GM04504 (cell line): Measurements from ENCODE around the gene CYB561D2.

Experiments used
- DNase-seq: peaks from one replicate; pipeline ENCODE4 v3.0.0-alpha.2; 2012; ENCODE audit warnings: low read depth

Gene CYB561D2

DNA sequence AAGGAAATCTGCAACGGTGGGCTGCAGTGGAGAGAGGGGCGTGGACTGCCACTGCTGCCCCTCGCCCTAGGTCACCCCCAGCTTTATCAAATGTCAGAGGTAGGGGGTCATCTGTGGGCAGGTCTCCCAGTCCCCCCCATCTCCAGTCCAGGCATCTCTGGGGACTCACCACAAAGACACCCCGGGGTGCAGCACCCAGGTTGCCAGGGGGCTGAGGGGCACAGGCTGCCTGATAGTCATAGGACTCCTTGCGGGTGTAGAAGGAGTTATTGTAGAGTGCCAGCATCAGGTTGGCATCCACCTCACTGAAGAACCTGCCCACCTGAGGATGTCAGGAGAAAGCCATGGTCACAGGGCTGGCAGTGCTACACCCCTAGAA is 15.2 kb downstream of the CYB561D2 start:
- no peak for DNase-seq

DNA sequence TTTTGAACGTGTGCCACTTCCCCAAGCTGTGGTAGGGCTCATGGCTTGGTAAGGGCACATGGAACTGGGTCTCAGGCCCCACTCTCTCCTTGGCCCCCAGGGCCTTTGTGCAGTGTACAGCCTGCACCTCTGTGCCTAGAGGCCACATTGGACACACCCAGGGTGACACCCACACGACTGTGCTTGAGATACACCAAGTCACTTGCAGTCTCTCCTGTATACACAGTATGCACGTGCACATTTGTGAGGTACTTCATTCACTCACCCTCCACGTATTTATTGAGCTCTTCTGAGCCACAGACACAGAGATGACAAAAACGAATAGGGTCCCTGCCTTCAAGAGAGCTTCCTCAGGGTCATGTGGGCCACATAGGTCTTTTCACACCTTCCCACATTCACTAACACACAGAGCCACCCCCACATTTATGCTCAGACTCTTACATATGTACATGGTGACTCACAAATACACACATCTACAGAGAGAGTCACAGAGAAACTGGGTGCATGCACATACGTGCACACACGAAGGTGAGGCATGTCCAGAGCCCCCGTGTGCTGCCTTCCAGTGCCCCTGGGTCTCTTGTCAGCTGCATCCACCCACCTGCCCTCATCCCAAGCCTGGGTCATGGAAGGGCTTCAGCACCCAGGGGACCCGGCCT is 18.5 kb downstream of the CYB561D2 start:
- DNase-seq, result no peak

DNA sequence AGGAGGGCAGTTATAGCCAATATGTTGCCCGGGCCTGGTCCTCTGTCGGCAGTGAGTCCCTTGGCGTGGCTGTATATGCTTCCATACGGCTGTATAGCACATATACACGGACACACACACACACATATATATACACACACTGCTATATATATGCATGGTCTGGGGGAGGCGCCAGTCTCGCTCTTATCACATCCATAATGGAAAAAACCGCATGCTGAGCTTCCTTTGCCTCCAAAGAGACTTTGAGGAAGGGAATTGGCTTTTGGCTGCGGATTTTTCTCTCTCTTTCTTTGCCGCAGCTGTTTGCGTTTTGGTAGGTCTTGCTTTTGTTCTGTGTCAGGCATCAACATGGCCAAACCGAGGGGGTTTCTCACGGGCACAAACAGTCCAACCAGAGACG is 19.9 kb downstream of the CYB561D2 start:
- no peak for DNase-seq

DNA sequence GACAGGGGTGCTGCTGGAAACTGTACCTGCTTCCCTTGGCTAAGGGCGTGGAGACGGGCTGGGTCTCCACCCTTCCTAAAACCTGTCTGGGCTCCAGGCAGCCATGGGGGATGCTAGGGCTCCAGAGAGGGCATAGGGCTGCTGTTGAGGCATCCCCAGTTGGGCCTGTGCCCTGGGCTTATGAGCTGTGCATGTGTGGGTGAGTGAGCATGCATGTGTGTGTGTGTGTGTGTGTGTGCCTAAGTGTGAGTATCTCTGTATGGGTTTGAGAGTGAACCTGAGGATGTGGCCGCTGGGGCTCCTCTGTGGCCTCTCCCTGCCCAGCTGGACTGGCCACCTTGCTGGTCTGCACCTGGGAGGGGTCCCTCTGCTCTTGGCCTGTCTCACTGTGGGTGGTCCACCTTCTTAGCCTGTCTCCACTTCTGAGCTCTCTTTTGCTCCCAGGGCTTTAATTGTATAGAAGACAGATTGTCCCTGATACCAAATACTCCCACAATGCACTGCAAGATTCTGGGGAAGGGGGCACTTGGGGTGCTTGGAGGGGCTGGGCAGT is 20.5 kb downstream of the CYB561D2 start:
- DNase-seq, result no peak

DNA sequence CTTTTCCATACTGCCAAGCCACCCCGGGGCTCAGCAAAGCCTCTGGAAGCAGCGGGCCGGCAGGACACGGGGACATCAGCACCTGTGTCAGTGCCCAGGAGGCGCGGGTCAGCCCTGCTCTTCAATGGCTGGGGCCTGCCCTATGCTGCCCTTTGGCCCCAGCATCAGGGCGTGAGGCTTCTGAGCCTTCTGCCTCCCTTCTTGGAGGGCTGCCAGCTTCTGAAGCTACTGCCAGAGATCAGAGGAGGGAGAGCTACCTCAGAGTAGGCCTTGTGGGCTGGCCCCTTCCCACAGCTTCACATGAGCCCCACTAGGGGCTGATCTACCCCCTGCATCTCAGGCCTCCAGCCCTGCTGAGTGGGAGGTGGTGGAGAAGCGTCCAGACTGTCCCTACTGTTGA is 21.7 kb downstream of the CYB561D2 start:
- DNase-seq, result no peak

DNA sequence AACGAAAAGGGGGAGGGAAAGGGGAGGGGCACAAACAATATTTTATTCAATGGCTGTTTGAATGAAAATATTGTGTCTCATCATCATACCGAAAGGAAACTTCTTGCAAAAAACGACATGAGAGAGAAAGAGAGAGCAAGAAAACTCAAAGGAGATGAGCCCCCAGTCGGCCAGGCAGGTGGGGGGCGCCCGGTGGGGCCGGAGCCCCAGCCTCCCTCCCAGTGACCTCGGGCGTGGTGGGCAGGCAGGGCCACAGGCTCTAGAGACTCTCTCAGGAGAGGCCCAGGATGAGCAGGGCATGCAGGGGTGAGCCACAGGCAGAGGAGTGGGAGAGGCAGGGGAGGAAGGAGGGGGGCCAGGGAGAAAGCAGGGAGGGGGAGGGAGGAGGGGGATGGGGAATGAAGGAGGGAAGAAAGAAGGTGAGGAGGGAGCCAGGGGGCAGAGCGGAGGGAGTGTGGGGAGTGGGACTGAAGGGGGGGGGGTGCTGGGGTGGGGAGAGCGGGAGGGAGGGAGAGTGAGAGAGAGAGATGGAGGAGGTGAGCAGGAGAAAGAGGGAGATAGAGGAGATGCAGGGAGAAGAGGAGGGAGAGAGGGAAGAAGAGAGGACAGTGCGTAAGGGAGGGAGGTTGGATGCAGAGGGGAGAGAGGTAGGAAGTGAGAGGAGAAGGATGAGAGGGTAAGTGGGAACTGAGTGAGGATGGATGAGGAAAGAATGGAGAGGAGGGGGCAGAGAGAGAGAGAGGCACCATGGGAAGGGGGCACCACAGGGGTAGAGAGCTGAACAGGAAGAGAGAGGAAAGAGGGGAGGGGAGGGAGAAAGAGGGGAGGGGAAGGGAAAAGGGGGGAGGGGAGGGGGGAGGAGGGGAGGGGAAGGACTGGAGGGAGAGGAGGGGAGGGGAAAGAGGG is 22.7 kb downstream of the CYB561D2 start:
- DNase-seq, result no peak

DNA sequence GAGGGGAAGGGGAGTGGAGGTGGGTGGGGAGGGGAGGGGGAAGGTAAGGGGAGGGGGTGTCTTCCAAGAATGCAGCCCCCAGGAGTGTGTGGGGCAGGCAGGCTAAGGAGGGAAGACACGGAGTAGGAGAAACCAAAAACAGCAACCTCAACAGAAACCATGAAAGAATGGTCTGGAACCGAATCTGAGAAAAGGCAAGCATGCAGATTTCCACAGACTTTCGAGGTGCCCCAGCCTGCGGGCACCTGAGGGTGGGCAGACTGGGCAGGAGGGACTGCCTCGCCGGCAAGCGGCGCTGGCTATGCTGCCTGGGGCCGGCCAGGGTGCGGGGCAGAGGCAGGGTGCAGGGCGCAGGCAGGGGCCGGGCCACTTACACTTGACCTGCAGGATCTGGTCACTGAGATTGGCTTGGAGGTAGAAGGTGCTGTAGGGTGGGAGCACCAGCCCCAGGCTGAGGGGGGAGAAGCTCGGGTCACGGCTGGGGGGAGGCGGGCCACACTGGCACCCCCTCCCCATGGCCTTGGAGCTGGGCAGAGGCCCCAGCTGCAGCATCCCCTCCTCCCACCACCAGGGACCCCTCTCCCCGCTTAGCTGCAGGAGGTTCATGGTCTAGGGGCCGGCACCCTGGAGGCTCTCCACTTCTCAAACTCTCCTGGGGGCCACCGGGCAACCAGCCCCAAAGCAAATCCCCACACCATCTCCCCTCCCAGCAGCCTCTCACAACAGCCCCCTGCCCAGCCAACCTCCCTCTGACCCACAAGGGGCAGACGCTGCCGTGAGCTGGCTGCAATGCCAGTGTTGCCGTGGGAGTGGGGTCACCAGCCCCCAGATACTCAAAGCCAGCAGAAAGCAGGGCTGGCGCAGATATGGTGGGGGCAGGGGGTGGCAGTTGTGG is 23.9 kb downstream of the CYB561D2 start:
- DNase-seq, result no peak

DNA sequence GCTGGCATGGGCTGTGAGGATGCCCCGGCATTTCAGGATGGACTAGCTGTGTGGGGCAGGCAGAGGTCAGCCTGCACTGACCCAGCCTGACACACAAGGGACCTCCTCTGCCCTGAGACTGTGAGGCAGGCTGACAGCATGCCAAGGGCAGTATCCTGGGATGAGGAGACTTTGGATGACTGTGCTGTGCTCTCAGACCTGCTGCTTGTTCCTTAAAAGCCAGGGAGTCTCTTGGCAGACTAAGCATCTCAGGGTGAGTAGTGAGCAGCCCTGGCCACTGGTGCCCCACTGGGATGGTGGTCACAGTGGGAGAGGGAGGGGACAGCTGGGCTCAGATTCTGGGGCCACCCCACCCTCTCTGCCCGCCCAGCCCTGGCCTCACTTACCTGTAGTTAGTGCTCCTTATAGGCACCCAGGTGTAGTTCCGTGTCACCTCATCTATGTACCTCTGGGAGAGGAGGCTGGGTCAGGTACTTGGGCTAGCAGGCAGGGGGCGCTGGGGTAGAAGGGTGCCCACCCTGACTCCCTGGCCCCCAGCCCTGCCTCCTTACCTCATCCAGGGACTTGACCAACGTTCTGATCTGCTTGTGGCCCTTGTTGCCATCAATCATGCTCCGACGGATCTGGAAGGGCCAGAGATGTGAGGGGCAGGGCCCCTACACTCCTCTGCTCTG is 24.7 kb downstream of the CYB561D2 start:
- DNase-seq, result no peak

DNA sequence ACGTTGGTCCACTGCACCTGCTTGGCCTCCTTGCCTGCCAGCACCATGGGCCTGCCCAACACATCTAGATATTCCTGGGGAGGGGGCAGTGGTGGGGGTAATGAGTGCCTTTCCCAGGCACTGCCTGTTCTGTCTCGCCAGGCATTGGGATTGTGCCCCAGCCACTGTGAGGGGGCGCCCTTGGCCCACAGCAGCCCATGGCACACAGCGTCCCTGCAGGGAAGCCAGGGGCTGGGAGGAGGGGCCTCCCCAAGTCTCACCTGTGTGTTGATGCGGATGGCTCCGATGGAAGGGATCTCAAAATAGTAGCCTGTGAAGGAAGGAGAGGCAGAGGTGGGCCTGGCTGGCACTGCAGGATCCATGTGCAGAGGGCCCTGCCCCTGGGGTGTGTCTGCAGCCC is 27.4 kb downstream of the CYB561D2 start:
- no peak for DNase-seq

DNA sequence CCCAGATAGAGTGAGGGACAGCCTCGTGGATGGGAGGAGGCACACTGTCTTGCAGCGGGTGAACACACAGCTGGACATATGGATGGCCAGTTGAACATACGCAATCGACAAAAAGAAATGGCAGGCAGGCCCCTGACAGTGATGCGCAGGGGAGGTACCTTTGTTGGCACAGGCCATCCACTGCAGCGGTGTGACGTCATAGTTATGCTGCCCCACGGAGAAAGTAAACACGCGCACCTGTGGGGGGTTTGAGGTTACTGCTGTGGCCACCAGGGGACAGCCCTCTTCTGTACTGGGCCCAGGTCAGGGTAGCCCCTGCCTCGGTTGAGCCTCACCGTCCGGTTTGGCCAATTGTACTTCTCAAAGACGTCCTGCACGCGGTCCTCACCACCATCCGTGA is 28.1 kb downstream of the CYB561D2 start:
- DNase-seq, result no peak

DNA sequence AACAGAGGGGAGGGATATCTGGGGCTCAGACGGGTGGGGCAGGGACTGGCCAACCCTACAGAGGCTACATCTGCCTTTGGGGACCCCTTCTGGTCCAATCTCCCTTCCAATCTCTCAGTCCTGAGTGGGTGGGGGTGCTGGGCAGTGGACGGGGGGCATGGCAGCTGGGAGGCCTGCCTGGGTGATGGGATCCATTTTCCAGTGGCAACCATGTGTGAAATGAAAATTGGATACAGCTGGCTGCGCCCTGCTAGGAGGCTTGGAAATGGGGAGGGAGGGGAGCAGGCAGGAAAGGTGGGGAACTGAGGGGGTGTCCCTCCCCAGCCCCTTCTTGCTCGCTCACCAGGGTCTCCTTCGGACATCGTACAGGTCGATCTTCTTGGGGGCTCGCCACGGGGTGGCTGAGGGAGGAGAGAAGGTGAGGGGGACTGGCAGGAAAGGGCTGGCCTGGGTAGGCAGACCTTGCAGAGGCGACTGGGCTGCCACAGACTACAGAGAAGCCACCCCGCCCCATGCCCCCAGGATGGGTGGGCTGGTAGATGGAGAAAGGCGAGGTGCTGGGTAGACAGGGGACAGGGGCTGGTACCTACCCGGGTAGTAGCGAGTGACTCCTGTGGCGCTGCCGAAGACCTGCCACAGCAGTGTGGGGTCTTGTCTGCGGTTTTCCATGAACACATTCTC is 29.9 kb downstream of the CYB561D2 start:
- no peak for DNase-seq

DNA sequence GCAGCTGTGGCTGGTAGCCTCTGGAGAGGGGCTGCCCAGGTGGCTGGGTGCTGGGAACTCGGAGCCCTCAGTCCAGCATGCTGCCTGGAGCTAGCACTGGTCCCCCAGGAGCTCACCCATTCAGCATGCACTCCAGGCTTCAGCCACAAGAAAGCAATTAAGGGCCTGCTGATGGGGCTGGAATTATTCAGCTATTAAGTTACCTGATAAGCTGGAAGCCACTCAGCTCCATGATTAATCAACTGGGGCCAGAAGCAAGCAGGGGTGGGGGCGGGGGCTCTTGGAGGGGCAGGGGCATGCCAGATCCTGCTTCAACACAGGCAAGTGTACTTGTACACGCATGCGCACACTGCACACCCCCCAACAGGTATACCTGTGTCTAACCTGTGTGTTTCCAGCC is 30.7 kb downstream of the CYB561D2 start:
- no peak for DNase-seq

DNA sequence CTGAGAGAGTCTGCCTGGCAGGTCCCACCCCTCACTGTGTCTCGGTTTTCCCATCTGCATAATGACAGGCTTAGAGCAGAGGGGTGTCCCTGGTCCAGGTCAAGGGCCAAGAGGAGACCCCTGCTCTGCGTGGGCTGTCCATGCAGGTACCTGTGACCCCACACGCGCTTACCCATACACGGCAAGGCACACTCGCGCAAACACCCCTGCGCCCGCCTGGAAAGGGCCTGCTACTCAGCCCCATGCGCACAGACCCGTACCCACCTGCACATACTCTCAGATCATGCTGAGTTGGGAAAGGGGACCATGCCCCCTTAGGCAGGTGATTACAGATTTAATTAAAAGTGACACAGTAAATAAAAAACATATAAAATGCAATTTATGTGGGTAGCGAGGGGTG is 32.1 kb downstream of the CYB561D2 start:
- DNase-seq, result no peak

DNA sequence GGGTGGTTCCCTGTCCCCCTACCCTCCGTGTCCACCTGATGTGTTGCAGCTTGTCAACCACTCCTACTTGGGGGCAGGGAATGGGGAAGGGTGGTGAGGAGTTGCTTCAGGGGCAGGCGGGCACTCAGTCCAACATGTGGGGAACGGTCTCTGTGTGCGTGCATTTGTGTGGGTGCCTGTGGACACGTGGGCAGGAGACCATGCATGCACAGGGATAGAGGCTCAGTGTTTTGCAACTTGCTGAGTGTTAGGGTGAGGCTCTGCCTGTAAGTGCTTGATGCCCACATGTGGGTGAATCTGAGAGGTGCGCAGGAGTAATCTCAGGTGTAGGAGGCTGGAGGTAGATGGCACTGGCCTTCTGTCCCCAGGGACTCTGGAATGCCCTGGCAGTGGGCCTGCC is 33.1 kb downstream of the CYB561D2 start:
- no peak for DNase-seq

DNA sequence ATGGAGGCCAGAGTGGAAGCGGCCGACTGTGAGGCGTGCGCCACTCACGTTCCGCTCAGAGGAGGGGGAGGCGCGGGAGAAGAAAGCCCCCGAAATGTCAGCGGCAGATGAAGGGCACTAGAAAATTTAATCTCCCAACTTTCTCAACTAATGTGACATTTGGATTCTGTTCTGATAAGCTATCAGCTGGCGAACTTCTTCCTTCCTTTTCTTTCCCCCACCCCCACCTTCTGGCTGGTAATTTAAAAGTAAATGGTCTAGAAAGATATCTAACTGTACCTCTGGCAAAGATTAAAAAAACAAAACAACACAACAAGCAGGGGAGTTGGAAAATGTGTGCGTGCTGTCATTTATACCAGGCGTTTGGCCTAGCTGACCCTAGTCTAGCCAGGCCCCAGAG is 35.1 kb downstream of the CYB561D2 start:
- DNase-seq, result no peak

DNA sequence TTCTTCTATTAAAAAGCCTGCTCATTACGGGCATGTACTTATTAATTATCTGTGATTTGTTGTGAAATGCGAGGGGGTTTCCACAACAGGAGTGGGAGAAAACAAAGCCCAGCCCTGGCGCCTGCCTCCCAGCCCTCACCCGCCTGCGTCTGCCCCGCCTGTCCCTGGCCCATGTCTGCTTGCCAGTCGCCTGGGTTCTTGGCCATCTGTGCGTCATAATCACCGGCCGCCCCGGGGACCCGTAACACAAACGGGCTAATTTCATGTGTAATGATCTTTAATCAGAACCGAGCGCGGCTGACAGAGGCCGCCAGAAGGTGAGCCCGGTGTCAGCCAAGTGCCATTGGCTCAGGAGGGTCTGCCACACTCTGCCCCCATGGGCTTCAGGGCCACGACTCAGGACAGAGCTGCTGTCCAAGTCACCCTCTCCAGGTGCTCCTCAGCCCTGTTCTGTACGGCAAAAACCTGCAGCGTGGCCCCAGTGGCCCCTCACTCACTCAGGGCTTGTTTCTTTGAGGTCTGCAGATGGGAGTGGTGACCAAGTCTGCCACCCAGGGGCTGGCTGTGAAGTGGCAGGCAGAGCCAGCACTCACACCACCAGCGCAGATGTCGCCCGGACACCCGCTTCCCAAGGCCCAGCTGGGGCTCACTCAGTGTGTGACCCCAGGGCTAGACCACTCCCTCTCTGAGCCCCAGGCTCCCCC is 37.5 kb downstream of the CYB561D2 start:
- DNase-seq, result no peak

DNA sequence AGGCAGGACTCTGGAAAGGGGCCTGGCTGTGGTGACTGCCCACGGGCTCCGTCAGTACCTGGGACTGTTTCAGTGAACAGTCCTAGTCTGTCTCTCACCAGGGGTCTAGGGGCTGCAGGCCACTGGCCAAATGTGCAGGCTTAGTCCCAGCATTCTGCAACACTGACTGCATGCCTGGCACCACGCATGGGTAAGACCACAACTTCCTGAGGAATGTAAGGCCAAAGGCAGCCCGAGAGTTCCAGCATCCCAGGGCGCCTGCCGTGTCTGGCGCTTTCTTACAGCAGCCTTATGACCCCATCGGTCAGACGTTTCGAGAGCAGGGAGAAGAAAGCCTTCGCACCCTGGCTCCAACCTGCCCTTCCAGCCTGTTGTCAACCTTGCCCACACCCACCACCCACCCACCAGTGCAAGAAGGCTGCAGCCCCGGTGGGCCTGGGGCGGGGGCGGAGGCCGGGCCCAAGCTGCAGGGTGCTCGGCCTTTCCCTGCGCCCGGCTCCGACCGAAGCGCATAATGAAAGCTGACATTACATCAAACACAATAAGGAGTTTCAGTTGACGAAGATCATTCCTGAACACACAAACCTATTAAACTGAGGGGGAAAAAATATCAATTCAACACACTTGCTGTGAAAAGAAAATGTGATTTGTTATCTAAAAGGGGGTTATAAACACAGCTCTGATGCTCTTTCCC is 38.2 kb downstream of the CYB561D2 start:
- DNase-seq, result no peak

DNA sequence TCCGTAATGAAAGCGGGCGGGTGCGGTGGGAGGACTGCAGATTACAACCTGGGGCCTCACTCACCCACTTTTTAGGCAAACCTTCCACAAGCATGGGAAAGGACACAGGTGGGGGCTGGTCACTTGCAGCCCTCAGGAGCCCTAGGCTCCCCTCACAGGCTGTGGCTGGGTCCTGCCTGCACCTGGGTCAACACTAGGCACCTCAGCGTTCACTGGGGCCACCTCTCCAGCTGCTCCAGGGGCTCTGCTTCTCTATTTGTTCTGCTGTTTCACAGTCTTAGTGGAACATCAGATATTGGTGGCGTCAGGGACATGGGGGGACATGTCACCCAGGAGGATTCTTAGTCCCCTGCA is 38.7 kb downstream of the CYB561D2 start:
- no peak for DNase-seq

DNA sequence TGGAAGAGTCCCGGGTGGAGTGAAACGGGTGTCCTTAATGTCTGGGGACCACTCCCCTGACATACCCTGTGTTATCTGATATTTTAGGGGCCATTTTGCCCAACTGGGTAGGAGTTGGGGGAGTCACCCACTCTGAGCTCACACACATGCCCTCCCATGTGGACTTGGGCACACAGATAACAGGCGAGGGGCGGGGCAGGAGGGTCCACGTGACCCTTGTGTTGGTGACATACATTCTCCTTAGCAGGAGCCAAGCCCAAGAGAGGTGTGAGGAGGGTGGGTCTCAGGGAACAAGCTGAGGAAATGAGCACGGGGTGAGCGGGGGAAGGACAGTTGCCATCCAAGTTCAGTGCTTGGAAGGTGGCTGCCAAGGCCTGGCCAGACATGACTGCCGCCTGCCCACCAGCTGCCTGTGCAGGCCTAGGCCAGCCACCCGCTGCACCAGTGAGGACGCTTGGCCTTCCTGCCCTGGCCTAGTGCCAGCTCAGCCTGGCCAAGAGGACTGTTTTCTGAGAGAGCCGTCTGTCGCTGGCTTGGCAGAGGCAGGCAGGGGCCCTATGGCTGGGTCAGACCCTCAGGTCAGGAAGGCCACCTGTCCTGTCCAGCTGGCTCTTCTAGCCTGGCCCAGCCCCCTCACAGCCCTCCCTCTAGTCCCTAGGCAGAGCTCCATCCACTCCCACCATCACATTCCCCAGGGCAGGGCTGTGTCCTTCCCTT is 40.0 kb downstream of the CYB561D2 start:
- DNase-seq, result no peak
